Coronary artery (tissue), 2 donors: Measurements from ENCODE around the gene NXN.
A peak's percentile ranks its signal among the peaks of the same experiment; 100 is the strongest.
"Not testable (repeated sequence)": the region's sequence is repeated elsewhere in the genome, so short reads cannot be mapped to it uniquely, and the experiment has no call there.

Source experiments
- DNase-seq: peaks from one replicate; pipeline ENCODE4 v3.0.0-alpha.2; 2017; ENCODE audit warnings: low spot score
- H3K27ac ChIP-seq, 2 donors: fragments of 200-600 bp; sonication (generic); one replicate each; pipeline ENCODE4 v1.5.1; 2016 to 2019
- H3K4me3 ChIP-seq: fragments of 200-600 bp; sonication (generic); 2 replicates; pipeline ENCODE4 v1.5.1; 2016; ENCODE audit warnings: mild to moderate bottlenecking, moderate library complexity
- CTCF ChIP-seq: fragments of 200-600 bp; sonication (generic); IDR thresholded peaks from one replicate; pipeline ENCODE4 v1.5.1; 2019; ENCODE audit warnings: antibody characterized with exemption

NXN gene

GRCh38 chr17:924711-925475 lies 54.7 kb downstream of the NXN start:
- no peak overlapping the region for H3K27ac ChIP-seq
- no peak for TF ChIP-seq CTCF
- DNase-seq, result no peak
- no peak overlapping the region for H3K4me3 ChIP-seq

- not testable (repeated sequence) for H3K4me3 ChIP-seq, H3K27ac ChIP-seq, DNase-seq
These were observed 55.3 kb downstream of the NXN start for GRCh38 chr17:924306-924705.

- TF ChIP-seq CTCF, result no peak
- Histone ChIP-seq H3K27ac (no peak overlapping the region), H3K4me3 (no peak overlapping the region)
- no peak for DNase-seq
These were observed 55.9 kb downstream of the NXN start for GRCh38 chr17:923633-924032.

- no peak overlapping the region for H3K4me3 ChIP-seq
- TF ChIP-seq CTCF, result no peak
- DNase-seq, result no peak
- H3K27ac ChIP-seq, result no peak overlapping the region
These were observed 58.4 kb downstream of the NXN start for GRCh38 chr17:921161-921560.

GRCh38 chr17:920190-920589 lies 59.4 kb downstream of the NXN start:
- Histone ChIP-seq H3K4me3 (no peak overlapping the region), H3K27ac (no peak overlapping the region)
- no peak for TF ChIP-seq CTCF
- DNase-seq, result no peak

GRCh38 chr17:917941-918740 lies 61.4 kb downstream of the NXN start:
- Histone ChIP-seq H3K4me3 (no peak overlapping the region), H3K27ac (peak overlapping the region in 1 of 2 donors; percentile 52)
- no peak for DNase-seq
- TF ChIP-seq CTCF, result no peak

- TF ChIP-seq CTCF, result no peak
- no peak overlapping the region for H3K4me3 ChIP-seq
- DNase-seq, result no peak
- H3K27ac ChIP-seq, result peak overlapping the region in 1 of 2 donors; percentile 52
These were observed 62.2 kb downstream of the NXN start for GRCh38 chr17:917391-917811.
